GM19035 (cell line): Measurements from ENCODE around the gene EXOC1.

ENCODE experiments used
- ATAC-seq: cut with Tn5 transposase; IDR thresholded peaks from one replicate; pipeline ENCODE4 v1.9.1; 2021; ENCODE audit not compliant: unreplicated experiment

The EXOC1 gene

DNA sequence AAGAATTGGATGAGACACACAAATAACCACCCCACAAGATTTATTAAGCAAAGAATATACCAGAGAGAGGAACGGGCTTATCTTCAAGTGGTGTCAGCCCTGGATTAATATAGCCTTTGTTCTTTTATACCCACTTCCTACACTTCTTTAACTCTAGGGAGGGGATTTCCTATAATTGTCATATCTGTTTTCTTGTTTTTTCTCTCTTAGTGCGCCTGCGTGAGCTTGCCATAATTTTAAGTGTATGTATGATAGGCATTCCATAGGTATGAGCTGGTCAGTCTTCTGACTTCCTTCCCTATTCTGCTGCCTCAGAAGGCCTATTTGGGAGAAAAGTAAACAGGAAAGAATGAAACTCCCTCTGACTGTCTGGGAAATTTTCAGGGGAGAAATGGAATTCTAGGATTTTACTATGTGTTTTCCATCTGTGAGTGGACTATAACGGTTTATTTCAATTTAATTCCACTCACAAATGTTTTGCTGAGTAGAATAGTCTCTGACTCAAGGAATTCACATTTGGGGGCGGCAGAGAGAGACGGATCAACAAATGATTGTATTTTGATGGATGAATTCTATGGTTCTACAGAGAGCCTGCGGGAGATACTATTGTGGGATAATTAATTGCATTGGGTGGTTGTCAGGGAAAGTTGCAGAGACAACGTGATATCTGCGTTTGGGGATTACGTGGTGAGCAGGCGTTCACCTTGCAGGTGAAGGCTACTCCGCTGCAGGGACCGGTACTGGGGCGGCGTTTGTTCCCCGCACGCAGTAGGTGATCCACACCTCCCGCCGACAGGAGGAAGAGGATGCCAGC is 94.7 kb downstream of the EXOC1 start:
- peak; percentile 13 for ATAC-seq

DNA sequence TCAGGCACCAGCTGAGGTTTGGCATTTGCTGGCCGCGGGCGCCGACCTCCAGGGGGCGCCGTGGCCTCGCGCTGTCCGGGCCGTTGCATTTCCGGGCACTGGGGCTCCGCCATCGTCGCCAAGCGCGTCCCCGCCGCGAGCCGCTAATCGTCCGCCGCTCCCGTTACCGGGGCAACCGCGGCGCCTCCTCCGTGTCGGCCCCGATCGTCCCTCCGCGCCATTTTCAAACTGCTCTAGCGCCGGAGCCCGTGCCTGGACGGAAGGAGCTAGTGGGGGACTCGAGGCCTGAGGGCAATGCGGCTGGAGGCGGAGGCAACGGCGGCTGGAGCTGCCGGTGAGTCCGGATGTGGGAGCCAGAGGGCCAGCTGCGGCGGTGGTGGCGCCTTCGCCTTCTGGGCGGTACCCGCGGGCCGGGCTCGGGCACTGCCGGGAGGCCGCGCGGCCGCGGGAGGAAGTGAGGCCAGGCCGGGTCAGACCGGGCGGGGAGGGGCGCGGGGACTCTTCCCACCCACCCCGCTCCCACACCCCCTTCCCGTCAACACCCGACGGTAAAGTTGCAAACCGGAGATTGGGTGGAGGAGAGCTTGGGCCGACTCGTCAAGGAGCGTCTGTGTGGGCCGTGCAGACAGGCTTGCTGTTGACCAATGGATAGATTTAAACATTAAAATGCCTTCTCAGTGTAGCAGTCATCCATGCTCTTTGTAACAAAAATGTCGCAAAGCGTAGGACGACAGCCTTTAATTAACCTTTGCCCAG is 95.5 kb downstream of the EXOC1 start, which contains the start of gene CEP135:
Gene CEP135, plus strand, starts transcription at position 220 of the 756 bp plus-strand sequence. CDS start 3,186 bp downstream, outside the sequence.
- peak; percentile 73 for ATAC-seq

DNA sequence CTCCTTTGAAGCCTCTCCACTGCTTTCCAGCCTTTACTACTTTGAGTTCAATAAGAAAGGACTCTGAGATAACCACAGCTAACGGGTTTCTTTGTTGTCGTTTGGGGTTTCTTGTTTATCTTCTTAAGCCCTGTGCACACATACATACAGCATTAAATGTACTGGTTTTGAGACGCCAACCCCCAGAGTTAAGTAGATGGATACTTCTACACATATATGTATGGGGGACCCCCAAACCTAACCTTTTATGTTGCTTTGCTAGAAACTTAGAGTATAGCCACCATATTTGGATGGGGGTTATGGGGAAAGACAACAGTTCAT is 96.0 kb downstream of the EXOC1 start:
- ATAC-seq: no peak

DNA sequence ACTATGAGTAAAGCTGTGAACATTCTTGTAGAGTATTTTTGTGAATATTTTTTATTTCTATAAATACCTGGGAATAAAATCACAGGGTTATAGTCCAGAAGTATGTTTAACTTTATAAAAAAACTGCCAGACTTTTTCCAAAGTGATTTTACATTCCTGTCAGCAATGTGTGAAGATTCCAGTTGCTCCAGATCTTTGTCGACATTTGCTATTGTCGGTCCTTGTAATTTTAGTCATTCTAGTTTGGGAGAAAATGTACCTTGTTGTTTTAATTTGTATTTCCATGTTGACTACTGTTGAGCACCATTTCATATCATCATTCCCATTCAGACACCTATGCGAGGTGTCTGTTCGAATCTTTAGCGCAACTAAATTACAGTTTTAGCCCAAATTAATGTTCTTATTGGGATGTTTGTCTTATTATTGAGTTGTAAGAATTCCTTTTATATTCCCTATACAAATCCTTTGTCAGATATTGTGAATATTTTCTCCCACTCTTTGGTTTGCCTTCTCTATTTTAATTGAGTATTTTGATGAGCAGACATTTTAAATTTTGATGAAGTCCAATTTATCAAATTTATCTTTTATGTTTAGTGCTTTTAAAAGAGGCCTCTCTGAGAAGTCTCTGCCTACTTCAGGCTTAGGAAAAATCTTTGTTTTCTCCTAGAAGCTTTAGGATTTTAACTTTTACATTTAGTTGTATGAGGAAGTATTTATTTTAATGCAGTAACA is 97.9 kb downstream of the EXOC1 start:
- ATAC-seq: no peak
